ENCODE measurements around the gene CAPZA1.
"Not testable (repeated sequence)": the region's sequence is repeated elsewhere in the genome, so short reads cannot be mapped to it uniquely, and the experiment has no call there.

CAPZA1 gene

GRCh38 chr1:112605633-112606327 is 13.9 kb upstream of the CAPZA1 start:
- H3K9me3 Mint-ChIP-seq: no peaks in the 10 kb centered on the region
- H3K4me1 Mint-ChIP-seq: no peaks in the 10 kb centered on the region
- TF ChIP-seq CTCF (IDR thresholded peaks at IDR 0.05; ENCODE audit: unreplicated experiment in 3 of 3): no peak
- H3K4me3 Mint-ChIP-seq: no peak overlapping the region
- no peak overlapping the region for H3K27ac Mint-ChIP-seq
- H3K27me3 Mint-ChIP-seq (ENCODE audit: low read depth): no peaks in the 10 kb centered on the region
- peaks cover 69% of the 10 kb centered on the region for H3K36me3 Mint-ChIP-seq (ENCODE audit: low read depth)

DNA sequence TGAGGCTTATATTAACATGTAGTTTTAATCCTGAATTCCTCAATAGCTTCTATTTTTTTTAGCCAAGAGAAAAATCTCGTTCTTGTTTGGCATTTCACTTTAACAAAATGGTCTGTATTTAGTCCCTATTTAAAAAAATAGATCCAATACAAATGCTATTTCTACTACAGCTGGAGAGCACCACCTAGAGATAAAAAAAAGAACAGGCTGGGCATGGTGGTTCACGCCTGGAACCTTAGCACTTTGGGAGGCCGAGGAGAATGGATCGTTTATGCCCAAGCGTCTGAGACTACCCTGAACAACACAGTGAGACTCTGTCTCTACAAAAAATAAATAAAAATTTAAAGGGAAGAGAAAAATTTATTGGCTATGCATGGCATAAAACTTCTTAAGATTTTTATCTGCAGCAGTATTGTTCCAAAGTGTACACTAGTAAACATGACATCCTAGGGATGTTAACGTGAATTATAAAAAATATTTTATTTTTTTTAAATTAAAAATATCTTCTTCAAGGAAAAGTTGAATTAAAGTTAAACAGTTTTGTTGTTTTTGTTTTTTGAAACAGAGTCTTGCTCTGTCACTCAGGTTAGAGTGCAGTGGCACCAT is 5.1 kb upstream of the CAPZA1 start:
- Mint-ChIP-seq H3K4me1 (peaks cover 10% of the 10 kb centered on the region), H3K27ac (peak overlapping the region in 1 of 3 experiments; percentile 65), H3K36me3 (ENCODE audit: low read depth) (peaks cover 34% of the 10 kb centered on the region), H3K27me3 (ENCODE audit: low read depth) (no peaks in the 10 kb centered on the region), H3K4me3 (peak overlapping the region; percentile 42 to 80 (median 79)), H3K9me3 (no peaks in the 10 kb centered on the region)
- TF ChIP-seq CTCF (IDR thresholded peaks at IDR 0.05; ENCODE audit: unreplicated experiment in 3 of 3): peak; percentile 29 to 44 (median 43)

DNA sequence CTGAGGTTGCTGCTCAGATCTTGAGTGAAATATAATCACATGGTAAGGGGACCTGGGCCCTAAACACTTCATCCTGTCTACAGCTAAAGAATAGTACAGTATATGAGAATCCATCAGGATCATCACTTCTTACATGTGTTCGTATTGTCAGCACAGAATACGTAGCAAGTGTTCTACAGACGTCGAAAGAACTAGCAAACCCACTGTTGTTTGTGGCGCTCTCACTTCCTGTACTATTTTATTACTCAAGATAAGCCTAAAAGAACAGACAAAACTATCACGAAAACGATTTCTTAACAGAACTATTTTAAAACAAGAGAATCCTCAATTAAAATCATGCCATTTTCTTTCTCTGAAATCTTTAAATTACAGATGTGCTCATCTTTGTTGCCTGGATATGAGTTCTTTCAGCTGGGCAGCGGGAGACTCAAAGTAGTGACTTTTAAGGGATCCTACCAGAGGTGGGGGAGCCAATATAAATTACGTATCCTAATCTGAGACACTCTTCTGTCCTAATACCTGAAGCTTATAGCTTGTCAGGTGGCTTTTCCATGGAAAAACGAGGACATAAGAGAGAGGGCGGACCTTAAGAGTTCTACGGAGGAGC is 1.4 kb upstream of the CAPZA1 start:
- no peaks in the 10 kb centered on the region for H3K9me3 Mint-ChIP-seq
- no peaks in the 10 kb centered on the region for H3K27me3 Mint-ChIP-seq (ENCODE audit: low read depth)
- TF ChIP-seq CTCF (IDR thresholded peaks at IDR 0.05; ENCODE audit: unreplicated experiment in 3 of 3): no peak
- H3K27ac Mint-ChIP-seq: peak overlapping the region; percentile 99 to 100 (median 100)
- H3K4me1 Mint-ChIP-seq: peaks cover 26% of the 10 kb centered on the region
- peak overlapping the region; percentile 94 to 100 (median 96) for H3K4me3 Mint-ChIP-seq
- H3K36me3 Mint-ChIP-seq (ENCODE audit: low read depth): peaks cover 8% of the 10 kb centered on the region

- peak within 1 kb of the TSS; percentile 99 to 100 (median 100) for H3K27ac Mint-ChIP-seq
- peaks cover 28% of the 10 kb centered on the region for H3K4me1 Mint-ChIP-seq
- H3K36me3 Mint-ChIP-seq (ENCODE audit: low read depth): peaks cover 8% of the 10 kb centered on the region
- peak within 1 kb of the TSS; percentile 94 to 100 (median 96) for H3K4me3 Mint-ChIP-seq
- H3K9me3 Mint-ChIP-seq: no peaks in the 10 kb centered on the region
- no peak for TF ChIP-seq CTCF (IDR thresholded peaks at IDR 0.05; ENCODE audit: unreplicated experiment in 3 of 3)
- no peaks in the 10 kb centered on the region for H3K27me3 Mint-ChIP-seq (ENCODE audit: low read depth)
Observed at GRCh38 chr1:112618721-112619517, 713 bp upstream of the CAPZA1 start, which contains the start of gene ST7L. ST7L (minus strand) TSS chr1:112619141; CDS start chr1:112619113, 28 bp downstream.

- TF ChIP-seq CTCF (IDR thresholded peaks at IDR 0.05; ENCODE audit: unreplicated experiment in 3 of 3): no peak
- H3K4me3 Mint-ChIP-seq: peak overlapping the region; percentile 94 to 100 (median 96)
Observed at GRCh38 chr1:112620377-112620695, 704 bp downstream of the CAPZA1 start.

DNA sequence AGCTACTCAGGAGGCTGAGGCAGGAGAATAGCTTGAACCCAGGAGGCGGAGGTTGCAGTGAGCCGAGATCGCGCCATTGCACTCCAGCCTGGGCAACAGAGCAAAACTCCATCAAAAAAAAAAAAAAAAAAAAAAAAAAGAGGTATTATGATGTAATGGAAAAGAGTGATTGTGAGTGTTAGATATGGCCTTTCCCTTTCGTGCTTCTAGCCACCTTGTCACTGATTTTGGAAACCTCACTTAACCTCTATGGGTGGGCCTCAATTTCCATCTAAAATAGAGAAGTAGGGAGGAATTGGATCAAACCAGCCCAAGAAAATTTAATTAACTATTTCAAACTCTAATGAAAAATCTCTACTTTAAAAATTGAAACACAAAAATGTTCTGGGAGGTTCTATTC is 4.9 kb downstream of the CAPZA1 start:
- peaks cover 32% of the 10 kb centered on the region for H3K4me1 Mint-ChIP-seq
- not testable (repeated sequence) for H3K27ac Mint-ChIP-seq; H3K4me3 Mint-ChIP-seq; H3K9me3 Mint-ChIP-seq; H3K27me3 Mint-ChIP-seq (ENCODE audit: low read depth)
- H3K36me3 Mint-ChIP-seq (ENCODE audit: low read depth): peaks cover 12% of the 10 kb centered on the region

More at GRCh38 chr1:112620377-112620695, 704 bp downstream of the CAPZA1 start:
- no peaks in the 10 kb centered on the region for H3K27me3 Mint-ChIP-seq (ENCODE audit: low read depth)
- peak overlapping the region; percentile 99 to 100 (median 100) for H3K27ac Mint-ChIP-seq
- peaks cover 8% of the 10 kb centered on the region for H3K36me3 Mint-ChIP-seq (ENCODE audit: low read depth)
- no peaks in the 10 kb centered on the region for H3K9me3 Mint-ChIP-seq
- peaks cover 35% of the 10 kb centered on the region for H3K4me1 Mint-ChIP-seq
